ENCODE results near the gene GNAL.

The GNAL gene

DNA sequence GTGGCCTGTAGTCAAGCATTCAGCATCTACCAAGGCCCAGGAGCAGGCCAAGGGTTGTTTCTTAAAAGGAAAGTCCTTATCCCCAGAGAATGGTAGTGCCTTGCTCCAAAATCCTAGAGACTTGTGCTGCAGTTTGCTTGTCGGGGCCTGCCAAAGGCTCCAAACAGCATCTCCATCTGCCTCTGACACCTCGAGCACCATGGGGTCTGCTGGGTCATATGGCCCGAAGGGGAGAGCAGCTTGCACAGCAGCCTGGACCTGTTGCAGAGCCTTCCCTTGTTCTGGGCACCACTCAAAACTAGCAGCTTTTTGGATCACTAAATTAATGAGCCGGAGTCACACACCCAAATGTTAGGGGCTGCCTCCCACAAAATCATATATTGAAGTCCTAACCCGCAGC is 35.7 kb downstream of the GNAL start:
- DNase-seq (ENCODE audit: low read depth, low spot score): no peak

DNA sequence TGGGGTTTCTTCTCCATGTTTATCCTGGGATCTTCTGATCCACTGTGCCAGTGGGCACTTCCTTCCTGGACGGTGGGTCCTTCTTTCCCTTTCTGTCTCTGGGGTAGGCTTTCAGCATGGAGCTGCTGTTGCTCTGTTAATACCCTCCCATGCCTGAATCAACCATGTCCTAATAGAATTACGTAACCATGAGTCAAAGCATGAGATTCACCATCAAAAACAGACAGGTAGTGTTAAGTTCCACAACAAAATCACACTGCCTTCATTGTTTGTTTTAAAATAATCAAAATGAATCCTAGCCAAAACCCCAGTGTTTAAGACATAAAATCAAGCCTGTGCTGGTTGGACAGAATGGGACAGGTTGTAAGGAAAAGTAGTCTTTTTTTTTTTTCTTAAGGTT is 37.5 kb downstream of the GNAL start:
- DNase-seq (ENCODE audit: low read depth, low spot score): no peak

DNA sequence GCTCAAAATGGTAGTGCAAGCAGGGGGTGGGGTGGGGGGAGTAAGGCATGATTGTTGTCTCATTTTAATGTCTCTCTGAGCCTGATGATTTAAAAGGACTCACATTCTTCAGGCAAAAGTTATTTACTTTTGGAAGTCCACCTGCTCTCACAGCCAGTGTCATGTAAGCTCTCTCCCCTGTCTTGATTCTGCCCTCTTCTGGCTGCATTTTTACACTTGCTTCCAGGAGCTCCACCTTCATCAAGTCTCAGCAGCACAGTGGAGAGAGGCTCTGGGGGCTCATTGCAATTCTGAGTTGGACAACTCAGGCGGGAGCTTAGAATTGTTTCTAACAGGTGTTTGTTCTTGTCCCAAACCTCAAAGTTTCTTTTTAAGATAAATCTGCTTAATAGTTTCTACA is 39.2 kb downstream of the GNAL start:
- peak; percentile 19 for DNase-seq (ENCODE audit: low read depth, low spot score)

DNA sequence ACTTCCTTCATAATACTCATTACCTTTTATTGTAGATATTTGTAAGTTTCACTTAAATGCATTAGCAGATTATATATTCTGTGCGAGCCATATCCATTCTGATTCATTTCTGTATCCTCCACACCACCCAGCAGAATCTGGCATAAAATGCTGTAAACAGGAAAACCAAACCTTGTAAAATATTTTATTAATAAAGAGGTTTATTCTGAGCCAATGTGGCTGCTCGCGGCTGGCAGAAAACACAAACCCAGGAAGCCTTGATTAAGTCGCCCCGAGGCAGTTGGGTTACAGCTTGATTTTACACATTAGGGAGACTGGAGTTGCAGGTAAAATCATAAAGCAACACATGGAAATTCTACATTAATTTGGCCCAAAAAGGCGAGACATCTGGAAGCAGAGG is 40.5 kb downstream of the GNAL start:
- DNase-seq (ENCODE audit: low read depth, low spot score): no peak

DNA sequence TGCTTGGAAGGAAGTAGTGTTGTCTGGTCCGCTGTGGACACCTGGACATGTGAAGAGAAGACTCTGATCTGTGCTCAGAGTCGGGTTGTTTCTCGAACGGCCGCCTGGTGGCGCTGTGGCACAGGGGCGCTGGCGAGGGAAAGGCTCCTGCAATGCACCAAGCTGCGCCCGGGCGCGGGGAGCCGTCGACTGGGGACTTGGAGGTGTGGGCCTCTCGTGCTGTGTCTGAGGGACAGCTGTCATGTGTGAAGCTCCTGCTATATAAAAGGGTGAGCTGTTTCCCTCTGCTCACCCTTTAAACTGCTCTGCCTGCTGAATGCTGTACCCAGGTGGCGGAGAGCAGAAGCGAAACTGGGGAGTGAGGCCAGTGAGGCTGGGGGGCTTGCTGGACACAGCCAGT is 44.0 kb downstream of the GNAL start:
- DNase-seq (ENCODE audit: low read depth, low spot score): peak; percentile 83

DNA sequence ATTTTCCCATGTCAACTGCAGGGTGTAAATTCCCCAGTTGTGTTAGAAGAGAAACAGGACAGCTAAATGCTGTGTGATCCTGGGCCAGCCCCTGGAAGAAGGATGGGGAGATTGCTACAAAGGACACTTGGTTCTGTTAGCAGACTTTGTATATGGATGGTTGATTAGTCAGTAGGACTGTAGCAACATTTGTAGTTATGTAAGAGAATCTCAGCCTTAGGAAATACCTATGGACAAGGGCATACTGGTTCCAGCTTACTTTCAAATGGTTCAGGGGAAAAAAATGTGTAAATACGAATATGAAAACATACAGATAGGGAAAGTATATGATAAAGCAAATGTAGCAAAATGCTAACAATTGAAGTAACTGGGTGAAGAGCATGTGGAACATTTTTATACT is 47.6 kb downstream of the GNAL start:
- no peak for DNase-seq (ENCODE audit: low read depth, low spot score)

DNA sequence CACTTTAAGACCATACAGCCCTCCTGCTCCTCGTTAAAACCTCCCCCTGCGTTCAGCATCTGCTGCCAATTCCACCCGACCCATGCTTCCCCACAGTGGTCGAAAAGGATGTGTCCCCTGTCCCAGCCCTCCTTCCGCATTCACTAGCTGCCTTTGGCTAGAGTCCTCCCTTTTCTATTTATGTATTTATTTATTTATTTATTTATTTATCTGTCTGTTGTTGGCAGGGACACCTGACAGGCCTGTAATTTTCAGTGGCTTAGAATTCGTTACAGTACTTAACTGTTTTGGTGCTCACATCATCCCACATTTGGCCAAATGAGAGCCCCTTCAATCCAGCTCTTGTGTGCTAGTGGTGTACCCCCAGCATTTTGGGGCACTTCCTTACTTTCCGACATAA is 50.8 kb downstream of the GNAL start:
- DNase-seq (ENCODE audit: low read depth, low spot score): no peak

DNA sequence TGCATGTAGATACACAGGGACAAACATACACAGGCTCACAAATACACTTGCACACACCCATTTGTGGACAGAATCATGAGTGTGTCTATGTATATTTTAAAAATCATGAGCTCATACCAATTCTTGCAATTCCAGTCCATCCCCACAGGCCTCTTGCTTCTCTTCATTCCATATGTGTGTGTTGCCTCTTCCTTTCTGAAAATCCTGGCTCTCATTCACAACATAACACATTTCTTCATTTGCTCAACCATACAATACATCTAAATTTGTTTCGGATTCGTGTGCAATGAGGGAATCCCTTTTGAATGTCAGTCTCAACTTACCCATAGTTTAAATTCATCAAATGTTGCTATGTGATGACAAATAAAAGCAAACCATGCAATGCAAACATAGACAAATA is 51.4 kb downstream of the GNAL start:
- DNase-seq (ENCODE audit: low read depth, low spot score): no peak

DNA sequence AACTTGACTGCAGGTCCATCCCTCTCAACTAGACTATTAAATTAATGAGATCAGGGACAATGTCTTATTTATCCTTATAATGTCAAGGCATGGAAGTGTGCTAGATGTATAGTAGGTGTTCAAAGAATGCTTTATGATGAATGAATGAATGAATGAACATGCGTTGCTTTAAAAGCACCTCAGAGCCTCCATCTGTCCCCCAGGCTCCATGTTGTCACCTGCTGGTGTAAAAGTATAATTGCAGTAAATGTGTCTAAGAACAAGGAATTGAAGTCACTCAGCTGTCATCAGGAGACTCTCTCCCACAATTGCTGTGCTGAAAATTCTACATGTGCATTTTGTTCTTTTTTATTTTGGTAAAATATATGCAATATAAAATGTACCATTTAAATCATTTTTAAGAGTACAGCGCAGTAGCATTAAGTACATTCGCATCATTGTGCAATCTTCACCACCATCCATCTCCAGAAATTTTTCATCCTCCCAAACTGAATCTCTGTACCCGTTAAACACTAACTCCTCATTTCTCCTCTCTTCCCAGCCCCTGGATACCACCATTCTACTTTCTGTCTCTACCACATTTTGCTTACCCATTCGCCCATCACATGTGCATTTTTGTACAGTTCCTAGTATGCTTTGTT is 52.6 kb downstream of the GNAL start:
- DNase-seq (ENCODE audit: low read depth, low spot score): no peak

DNA sequence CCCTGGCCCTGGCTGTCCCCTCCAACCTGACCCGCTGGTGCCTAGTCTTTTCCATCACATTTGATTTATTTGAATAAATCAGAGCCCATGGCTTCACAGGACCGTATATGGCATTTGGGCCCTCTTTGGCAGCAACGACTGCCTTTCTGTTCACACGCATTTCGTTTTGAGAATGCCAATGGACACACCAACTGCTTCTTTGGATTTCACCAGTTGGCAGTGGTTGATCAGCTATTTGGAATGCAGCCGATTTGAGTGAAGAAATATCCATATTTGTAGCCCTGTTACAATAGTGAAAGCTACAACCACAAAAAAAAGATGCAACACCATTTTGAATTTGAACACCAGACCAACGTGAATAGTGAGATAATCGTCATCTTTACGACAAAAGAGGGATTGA is 56.5 kb downstream of the GNAL start:
- no peak for DNase-seq (ENCODE audit: low read depth, low spot score)

DNA sequence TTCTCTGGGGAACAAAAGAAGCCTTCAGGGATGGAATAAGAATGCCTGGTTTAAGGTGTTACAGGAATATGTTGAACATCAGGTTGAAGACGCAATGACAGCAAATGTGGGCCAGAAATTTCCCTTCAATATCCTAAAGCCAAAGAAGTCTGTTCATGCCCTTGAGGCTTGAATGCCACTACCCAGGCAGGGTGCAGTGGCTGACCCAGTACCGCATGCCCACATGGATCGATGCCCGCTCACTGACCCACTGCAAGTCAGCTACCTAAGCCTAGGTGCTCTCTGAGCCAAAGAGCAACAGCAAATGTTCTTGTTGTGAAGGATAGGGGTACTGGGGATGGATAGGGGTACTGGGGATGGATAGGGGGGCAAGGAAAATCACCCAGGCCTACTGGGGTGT is 58.2 kb downstream of the GNAL start:
- no peak for DNase-seq (ENCODE audit: low read depth, low spot score)

DNA sequence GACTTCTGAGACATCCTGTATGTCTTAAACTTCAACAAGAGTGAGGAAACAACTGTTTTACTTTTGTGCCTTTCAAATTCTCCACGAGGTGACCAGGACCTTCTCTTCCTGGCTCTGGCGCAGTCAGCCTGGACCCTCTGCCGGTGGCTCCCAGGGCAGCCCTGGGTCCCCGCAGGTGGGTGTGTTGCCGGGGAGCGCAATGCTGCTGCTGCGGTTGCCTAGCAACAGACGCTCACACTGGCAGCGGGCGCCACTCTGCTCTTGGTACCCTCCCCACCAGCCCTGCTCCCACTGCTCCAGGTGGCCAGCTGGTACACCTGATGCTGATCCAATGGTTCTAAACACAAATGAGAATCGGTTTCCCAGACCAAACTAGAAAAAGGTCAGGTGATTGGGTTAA is 58.7 kb downstream of the GNAL start:
- DNase-seq (ENCODE audit: low read depth, low spot score): no peak

DNA sequence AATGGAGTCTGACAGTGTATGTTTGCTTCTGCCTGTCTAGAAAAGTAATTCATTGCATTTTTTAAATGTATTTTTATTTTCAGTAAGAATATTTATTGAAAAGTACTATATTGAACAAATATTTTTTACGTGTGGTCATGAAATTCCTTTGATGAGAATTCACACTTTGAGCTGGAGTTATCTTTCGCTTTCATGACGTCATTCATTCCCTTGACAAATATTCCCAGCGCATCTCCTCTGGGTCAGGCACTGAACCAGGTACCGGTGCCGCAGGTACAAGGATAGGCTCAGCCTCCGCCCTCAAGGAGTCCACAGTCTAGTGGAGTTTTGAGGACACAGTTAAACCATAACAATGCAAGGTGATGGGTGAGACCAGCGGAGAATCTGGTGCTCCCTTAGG is 60.2 kb downstream of the GNAL start:
- no peak for DNase-seq (ENCODE audit: low read depth, low spot score)

DNA sequence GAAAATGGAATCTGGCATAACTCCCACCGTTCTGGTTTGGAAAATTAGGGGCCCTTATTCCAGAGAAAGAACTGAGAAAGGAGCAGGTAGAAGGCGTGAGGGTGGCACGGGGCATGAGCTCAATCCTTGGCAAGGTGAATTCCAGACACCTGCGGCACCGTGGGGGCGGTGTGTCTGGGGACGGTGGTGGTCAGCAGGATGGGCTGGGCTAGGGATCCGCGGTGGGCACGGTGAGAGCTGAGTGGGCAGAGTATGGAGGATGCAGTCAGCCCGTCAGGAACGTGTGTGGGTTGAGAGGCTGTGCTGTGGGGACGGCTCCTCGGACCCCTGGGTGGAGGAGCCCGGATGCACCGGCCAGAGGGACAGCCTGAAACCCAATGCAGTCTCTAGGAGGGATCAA is 61.1 kb downstream of the GNAL start:
- no peak for DNase-seq (ENCODE audit: low read depth, low spot score)

DNA sequence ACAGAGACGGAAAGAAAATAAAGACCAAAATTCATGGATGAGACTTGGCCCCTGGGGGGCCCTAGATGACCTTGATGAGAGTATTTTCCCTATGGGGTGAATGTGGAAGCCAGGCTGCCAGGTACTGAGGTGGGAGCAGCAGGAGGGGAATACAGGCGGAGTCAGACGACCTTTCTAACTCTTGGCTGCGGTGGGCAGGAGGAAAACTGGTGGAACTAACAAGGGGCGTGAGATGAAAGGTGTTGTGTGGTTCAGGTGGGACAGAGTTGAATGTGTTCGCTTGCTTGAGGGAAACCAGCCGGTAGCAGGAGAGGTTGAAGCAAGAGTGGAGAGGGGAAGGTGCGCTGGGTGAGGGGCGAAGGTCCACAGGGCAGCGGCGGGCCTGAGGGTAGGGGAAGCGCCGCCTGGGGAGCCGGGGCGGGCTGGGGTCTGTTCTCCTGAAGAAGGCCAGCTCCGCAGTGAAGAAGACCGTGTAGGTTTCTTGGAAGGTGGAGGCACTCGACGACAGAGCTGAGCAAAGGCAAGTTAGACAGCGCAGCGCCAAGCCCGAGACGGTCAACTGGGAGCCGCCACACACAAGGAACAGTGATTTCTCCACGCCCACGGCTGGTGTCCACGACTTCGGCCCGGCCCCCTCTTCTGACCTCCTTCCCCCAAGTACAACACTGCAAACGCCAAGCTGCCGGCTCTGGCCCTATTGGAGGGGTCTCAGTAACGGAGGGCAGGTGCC is 61.7 kb downstream of the GNAL start:
- DNase-seq (ENCODE audit: low read depth, low spot score): no peak

DNA sequence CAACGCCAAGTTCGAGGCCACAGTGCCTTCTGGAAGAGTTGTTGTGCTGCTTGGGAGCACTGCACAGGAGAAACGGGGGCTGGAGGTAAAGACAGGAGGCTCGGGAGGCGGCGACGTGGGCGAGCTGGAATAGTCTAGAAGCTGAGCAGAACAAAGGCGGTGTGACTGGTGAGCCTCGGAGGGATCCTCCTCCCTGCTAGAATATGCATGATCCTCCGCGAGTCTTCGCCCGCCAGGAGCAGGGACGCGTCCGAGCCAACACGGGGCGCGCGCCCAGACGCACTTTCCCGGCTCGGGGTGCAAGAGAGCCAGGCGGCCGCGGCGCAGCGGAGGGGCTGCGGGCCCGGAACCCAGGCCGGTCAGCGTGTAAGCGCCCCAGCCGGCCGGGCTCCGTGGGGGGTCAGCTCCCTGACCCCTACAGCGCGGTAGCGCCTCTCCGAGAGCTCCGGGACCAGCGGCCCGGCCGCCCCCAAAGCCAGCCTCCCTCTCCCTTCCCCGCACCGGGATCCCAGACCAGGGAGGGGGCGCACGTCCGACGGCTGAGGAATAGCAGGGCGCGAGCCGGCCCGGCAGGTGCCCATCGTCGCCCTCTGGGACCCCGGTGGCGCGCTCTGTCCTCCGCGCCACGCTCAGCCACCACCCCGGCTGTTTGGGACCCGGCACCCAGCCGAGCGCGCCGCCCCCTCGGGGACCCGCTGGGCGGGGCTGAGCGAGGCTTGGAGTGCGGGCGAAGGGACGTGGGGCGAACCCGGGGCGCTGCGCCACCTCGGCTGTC is 62.5 kb downstream of the GNAL start:
- DNase-seq (ENCODE audit: low read depth, low spot score): peak; percentile 13

DNA sequence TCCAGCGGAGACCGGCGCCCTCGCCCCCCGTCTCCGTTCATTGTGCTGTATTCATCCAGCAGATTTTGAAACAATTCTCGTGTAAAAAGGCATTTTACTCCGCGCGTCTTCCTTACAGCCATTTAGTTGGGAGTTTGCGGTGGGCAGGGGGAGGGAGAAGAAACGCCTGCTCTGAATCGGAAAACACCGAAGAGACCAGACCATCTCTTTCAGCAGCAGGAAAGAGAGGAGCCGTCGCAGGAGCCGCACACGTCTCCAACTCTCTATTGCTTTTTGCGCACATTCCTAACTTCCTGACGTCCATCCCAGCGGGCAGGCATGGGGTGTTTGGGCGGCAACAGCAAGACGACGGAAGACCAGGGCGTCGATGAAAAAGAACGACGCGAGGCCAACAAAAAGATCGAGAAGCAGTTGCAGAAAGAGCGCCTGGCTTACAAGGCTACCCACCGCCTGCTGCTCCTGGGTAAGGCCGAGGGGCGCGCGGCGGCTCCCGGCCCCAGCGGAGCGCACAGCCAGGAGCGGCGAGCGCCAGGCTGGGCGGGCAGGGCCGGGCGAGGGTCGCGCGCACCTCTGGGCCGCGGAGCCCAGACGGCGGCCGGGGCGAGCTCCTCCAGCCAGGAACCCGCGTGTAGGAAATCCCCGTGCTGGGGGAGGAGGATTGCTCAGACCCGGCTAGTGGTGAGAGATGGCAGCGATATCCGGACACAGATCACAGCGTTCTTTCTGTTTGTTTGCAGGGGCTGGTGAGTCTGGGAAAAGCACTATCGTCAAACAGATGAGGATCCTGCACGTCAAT is 63.2 kb downstream of the GNAL start:
- DNase-seq (ENCODE audit: low read depth, low spot score): peak; percentile 48

DNA sequence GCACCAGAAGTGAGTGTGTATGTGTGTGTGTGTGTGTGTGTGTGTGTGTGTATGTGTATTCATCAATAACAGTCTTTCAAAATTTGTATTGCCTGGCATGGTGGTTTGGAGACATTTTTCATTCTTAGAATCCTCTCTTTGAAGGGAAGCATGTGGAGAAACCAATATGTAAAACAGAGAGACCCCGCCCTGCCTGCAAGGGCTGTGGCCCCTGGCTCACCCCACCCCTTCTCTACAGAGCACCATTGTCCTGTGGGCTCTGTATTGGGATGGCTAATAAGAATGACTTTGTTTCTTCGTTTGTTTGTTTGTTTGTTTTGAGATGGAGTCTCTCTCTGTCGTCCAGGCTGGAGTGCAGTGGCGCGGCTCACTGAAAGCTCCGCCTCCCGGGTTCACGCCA is 65.9 kb downstream of the GNAL start:
- DNase-seq (ENCODE audit: low read depth, low spot score): no peak

DNA sequence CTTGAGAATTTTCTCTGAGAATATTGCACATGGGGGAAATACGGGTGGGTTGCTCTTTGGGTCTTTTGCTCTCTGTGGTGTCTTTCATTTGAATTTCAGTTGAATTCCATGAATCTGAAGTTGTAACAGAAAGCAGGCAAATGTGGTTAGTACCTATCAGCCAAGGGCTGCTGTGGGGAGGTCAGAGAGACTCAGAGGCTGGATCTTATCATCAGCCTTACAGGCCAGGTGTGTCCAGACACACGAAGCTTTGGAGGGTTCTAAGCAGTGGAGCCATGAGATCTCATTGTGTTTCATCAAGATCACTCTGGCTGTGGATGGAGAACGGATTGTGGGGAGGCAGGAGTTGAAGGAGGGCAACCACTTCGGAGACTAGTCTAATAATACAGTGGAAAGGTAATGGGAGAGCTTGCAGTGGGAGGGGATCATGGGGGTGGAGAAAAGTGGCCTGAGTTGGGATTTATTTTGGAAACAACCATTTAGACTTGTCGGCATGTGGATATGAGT is 68.1 kb downstream of the GNAL start:
- no peak for DNase-seq (ENCODE audit: low read depth, low spot score)

DNA sequence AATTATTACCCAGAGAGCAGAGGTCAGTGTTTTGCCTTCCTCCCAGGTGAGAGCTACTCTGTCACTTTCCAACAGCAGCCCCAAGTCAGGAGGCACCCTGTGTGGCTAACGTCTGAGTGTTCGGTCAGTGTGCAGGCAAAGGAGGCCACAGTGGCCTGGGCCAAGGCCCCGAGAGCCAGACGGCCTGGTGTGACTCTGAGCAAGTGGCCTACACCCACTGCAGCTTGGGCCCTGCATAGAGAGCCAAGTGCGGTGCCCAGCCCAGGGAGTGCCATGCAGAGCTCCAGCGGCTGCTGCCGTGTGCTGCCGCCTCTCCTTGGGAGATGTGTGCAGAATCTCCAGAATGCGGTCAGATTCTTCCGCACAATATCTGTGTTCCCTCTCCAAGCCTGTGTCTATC is 70.4 kb downstream of the GNAL start:
- DNase-seq (ENCODE audit: low read depth, low spot score): no peak

DNA sequence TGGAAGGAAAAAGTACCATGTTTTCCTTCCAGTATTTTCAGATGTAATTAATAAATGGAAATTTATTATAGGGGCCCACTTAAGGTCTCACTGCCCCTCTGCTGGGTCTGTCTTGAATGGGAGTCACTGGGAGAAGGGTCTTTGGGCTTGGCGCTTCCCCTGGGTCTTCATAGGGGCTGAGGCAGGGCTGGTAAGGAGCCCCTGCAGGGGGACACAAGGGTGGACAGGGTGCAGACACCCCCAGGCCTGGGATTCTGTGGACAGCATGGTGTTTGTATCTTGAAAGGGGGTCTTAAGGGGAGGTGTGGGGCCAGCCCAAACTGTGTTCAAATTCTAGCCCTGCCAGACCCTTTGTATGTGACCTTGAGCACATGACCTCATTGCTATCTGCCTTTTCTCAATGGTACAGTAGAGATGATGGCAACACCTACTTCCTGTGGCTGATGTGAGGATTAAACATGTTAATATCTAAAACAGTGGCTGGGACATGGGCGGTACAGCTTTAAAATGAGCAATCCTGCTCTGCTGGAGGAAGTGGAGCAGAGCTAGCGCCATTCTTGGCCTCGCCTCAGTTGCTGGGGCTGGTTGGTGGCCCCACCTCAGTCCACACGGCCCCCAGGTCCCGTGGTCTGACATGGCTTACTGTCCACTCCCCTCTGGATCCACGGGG is 71.6 kb downstream of the GNAL start:
- no peak for DNase-seq (ENCODE audit: low read depth, low spot score)

Measured in astrocyte of the hippocampus (primary cell).